A549 (cell line): ENCODE data around the gene PRKACG. TPM values are rescaled to one million over a fixed set of nuclear protein-coding genes. Genes with fewer than 3 reads are reported as not detected.

ENCODE experiments used
- ATAC-seq, 2 experiments: fragments of 200-7000 bp in 1 of 2; fragments of >200 bp in 1 of 2; cut with Nextera tagmentation in 1 of 2; cut with Tn5 transposase in 1 of 2; 3 replicates each; pipeline versions ENCODE4 v1.8.0 to v1.9.1; 2018 to 2020; ENCODE audit warnings: mild to moderate bottlenecking in 1 of 2, moderate library complexity in 1 of 2
- CTCF ChIA-PET: fragments of 300-600 bp; sonication (Branson Sonifier 250); formaldehyde crosslinking; extraction: SDS; loops from one replicate; lab custom pipeline; 2021; ENCODE audit warnings: antibody characterized with exemption, inconsistent platforms; lab: Yijun Ruan, JAX
- POLR2A ChIA-PET: fragments of 350-600 bp; formaldehyde crosslinking; extraction: SDS; loops from one replicate; lab custom pipeline; 2021; ENCODE audit warnings: antibody characterized with exemption, inconsistent platforms; lab: Yijun Ruan, JAX
- DNase-seq, 2 experiments: peaks; one replicate each; pipeline versions ENCODE4 v3.0.0 to v3.0.0-alpha.2; 2011 to 2016; ENCODE audit warnings: low read depth in 1 of 2, low spot score in 1 of 2
- FAIRE-seq: peaks from 2 replicates; lab custom pipeline; 2011; peaks lifted over from hg19 to GRCh38; lab: Jason Lieb, UNC
- H3K27ac ChIP-seq, 2 experiments: fragments of >200 bp; sonication (Bioruptor Twin); formaldehyde crosslinking; 3 replicates each; pipeline ENCODE4 v1.5.1; 2016 to 2017
- H3K4me1 ChIP-seq: fragments of >200 bp; sonication (Bioruptor Twin); formaldehyde crosslinking; 3 replicates; pipeline ENCODE4 v1.6.1; 2016
- H3K4me2 ChIP-seq: fragments of >200 bp; sonication (Bioruptor Twin); formaldehyde crosslinking; 3 replicates; pipeline ENCODE4 v1.6.1; 2016
- H3K4me3 ChIP-seq: fragments of >200 bp; sonication (Bioruptor Twin); formaldehyde crosslinking; 3 replicates; pipeline ENCODE4 v1.5.1; 2016
- H3K9me3 ChIP-seq: fragments of >200 bp; sonication (Bioruptor Twin); formaldehyde crosslinking; 3 replicates; pipeline ENCODE4 v1.6.1; 2016
- CHD2 ChIP-seq: fragments of 150-350 bp; IDR thresholded peaks from 2 replicates; pipeline ENCODE4 v1.6.1; 2014; ENCODE audit warnings: low read length; ENCODE audit not compliant: partially characterized antibody
- EP300 ChIP-seq, 2 experiments: fragments of >200 bp; sonication (Bioruptor Twin); formaldehyde crosslinking; IDR thresholded peaks; 2 replicates in 1 of 2; 3 replicates in 1 of 2; pipeline ENCODE4 v1.6.1; 2016 to 2017
- ESRRA ChIP-seq: fragments of 150-350 bp; IDR thresholded peaks from 2 replicates; pipeline ENCODE4 v1.6.1; 2014; ENCODE audit warnings: mild to moderate bottlenecking, low read length, borderline replicate concordance
- FOSL2 ChIP-seq, 2 experiments: fragments of 450-650 bp in 1 of 2; fragments of >200 bp in 1 of 2; sonication (Bioruptor Twin) in 1 of 2; formaldehyde crosslinking; IDR thresholded peaks; 2 replicates each; pipeline versions ENCODE4 v1.5.0 to v1.6.1; 2016 to 2020; ENCODE audit warnings: mild to moderate bottlenecking in 1 of 2, moderate library complexity in 1 of 2
- GATA3 ChIP-seq: IDR thresholded peaks from 2 replicates; pipeline ENCODE4 v1.6.1; 2012; ENCODE audit warnings: borderline replicate concordance
- HES2 ChIP-seq: fragments of >200 bp; sonication (Bioruptor Twin); formaldehyde crosslinking; IDR thresholded peaks from 2 replicates; pipeline ENCODE4 v1.6.1; 2016
- HEYL ChIP-seq: fragments of 250-450 bp; sonication (Bioruptor Pico); IDR thresholded peaks from 2 replicates; pipeline ENCODE4 v1.8.0; 2021; ENCODE audit warnings: mild to moderate bottlenecking, moderate library complexity
- HMGXB4 ChIP-seq: fragments of 250-450 bp; sonication (Bioruptor Pico); IDR thresholded peaks from 2 replicates; pipeline ENCODE4 v1.5.0; 2021; ENCODE audit warnings: mild to moderate bottlenecking, moderate library complexity, borderline replicate concordance
- HOXA7 ChIP-seq: fragments of 250-450 bp; sonication (Bioruptor Pico); IDR thresholded peaks from 2 replicates; pipeline ENCODE4 v1.5.0; 2020; ENCODE audit warnings: mild to moderate bottlenecking, moderate library complexity
- JUN ChIP-seq, 2 experiments: fragments of >200 bp; sonication (Bioruptor Twin); formaldehyde crosslinking; IDR thresholded peaks; 2 replicates in 1 of 2; 3 replicates in 1 of 2; pipeline ENCODE4 v1.6.1; 2016 to 2017
- JUNB ChIP-seq: fragments of >200 bp; sonication (Bioruptor Twin); formaldehyde crosslinking; IDR thresholded peaks from 2 replicates; pipeline ENCODE4 v1.6.1; 2016
- KDM1A ChIP-seq: fragments of 200-600 bp; sonication (generic); IDR thresholded peaks from 2 replicates; pipeline ENCODE4 v1.6.1; 2016; ENCODE audit warnings: low read depth, mild to moderate bottlenecking
- MAFK ChIP-seq: fragments of 450-650 bp; IDR thresholded peaks from 2 replicates; pipeline ENCODE4 v1.6.1; 2014; ENCODE audit not compliant: partially characterized antibody
- MAX ChIP-seq: IDR thresholded peaks from 2 replicates; pipeline ENCODE4 v1.6.1; 2012
- MYC ChIP-seq: IDR thresholded peaks from 2 replicates; pipeline ENCODE4 v1.6.1; 2012; ENCODE audit warnings: mild to moderate bottlenecking, inconsistent platforms, low read length, improper control_type of control experiment, borderline replicate concordance
- NPAS2 ChIP-seq: fragments of 250-450 bp; sonication (Bioruptor Pico); IDR thresholded peaks from 2 replicates; pipeline ENCODE4 v1.8.0; 2022; ENCODE audit warnings: mild to moderate bottlenecking, moderate library complexity, borderline replicate concordance
- PBX3 ChIP-seq: IDR thresholded peaks from 2 replicates; pipeline ENCODE4 v1.6.1; 2012
- PHF8 ChIP-seq: fragments of 200-600 bp; sonication (generic); IDR thresholded peaks from 2 replicates; pipeline ENCODE4 v1.6.1; 2016; ENCODE audit warnings: low read depth, mild to moderate bottlenecking, antibody characterized with exemption, moderate library complexity, borderline replicate concordance
- POLR2A ChIP-seq: IDR thresholded peaks from 2 replicates; pipeline ENCODE4 v1.6.1; 2012; ENCODE audit warnings: mild to moderate bottlenecking, low read length
- RAD21 ChIP-seq, 2 experiments: fragments of >200 bp in 1 of 2; sonication (Bioruptor Twin) in 1 of 2; formaldehyde crosslinking in 1 of 2; IDR thresholded peaks in 1 of 2; conservative IDR thresholded peaks in 1 of 2; 2 replicates in 1 of 2; 3 replicates in 1 of 2; pipeline ENCODE4 v1.6.1; 2012 to 2018; ENCODE audit warnings: inconsistent platforms in 1 of 2
- RARB ChIP-seq: fragments of 250-450 bp; sonication (Bioruptor Pico); IDR thresholded peaks from 2 replicates; pipeline ENCODE4 v1.8.0; 2021; ENCODE audit warnings: mild to moderate bottlenecking, moderate library complexity
- RCOR1 ChIP-seq: fragments of 150-350 bp; IDR thresholded peaks from 2 replicates; pipeline ENCODE4 v1.6.1; 2014; ENCODE audit warnings: antibody characterized with exemption, low read length, low read depth
- REST ChIP-seq: fragments of 200-600 bp; sonication (generic); IDR thresholded peaks from 2 replicates; pipeline ENCODE4 v1.6.1; 2016; ENCODE audit warnings: antibody characterized with exemption, mild to moderate bottlenecking, moderate library complexity
- SMC3 ChIP-seq: fragments of >200 bp; sonication (Bioruptor Twin); formaldehyde crosslinking; IDR thresholded peaks from 3 replicates; pipeline ENCODE4 v1.6.1; 2018; ENCODE audit warnings: inconsistent platforms
- TP53 ChIP-seq: fragments of 250-450 bp; sonication (Bioruptor Pico); IDR thresholded peaks from 2 replicates; pipeline ENCODE4 v1.5.0; 2021; ENCODE audit warnings: mild to moderate bottlenecking, moderate library complexity
- ZNF302 ChIP-seq: fragments of 250-450 bp; sonication (Bioruptor Pico); IDR thresholded peaks from 2 replicates; pipeline ENCODE4 v1.9.0; 2021; ENCODE audit warnings: inconsistent platforms, mild to moderate bottlenecking, moderate library complexity
- ZSCAN20 ChIP-seq: fragments of 250-450 bp; sonication (Bioruptor Pico); IDR thresholded peaks from 2 replicates; pipeline ENCODE4 v1.8.0; 2022; ENCODE audit warnings: mild to moderate bottlenecking, moderate library complexity
- WGBS: methylation state at CpG from one replicate; pipeline ENCODE4 v1.1.6; 2017; ENCODE audit errors: missing lambda C conversion rate; 5-methylcytosine and 5-hydroxymethylcytosine counted together
- polyA plus RNA-seq, 4 experiments: library from polyadenylated mRNA; depleted of rRNA in 3 of 4; stranded (reverse); fragments of >200 nt; fragmentation: RNase III in 1 of 4; extraction: RNeasy Plus Mini Kit Qiagen cat#74134 plus additional on column Dnase treatment in 1 of 4; gene quantifications; 2 replicates in 3 of 4; 3 replicates in 1 of 4; pipeline ENCODE4 v1.2.3, GENCODE V29; 2011 to 2017

PRKACG gene
- polyA plus RNA-seq, 2 of the 4 experiments (the other 2 are of a cell fraction): not detected

- no peak overlapping the region for H3K27ac ChIP-seq
- no peak for ATAC-seq
- ChIA-PET POLR2A (no interaction called here), CTCF (interaction anchor here (1.1 kb wide), 1 partner anchor 33 kb away, joined by 3 read pairs; no protein-coding TSS in a partner anchor)
- FAIRE-seq: no peak
- no peaks in the 10 kb centered on the region for H3K4me1 ChIP-seq
- 12% methylated on average over 3 of the region's 3 CpGs for WGBS
- no peak overlapping the region for H3K4me3 ChIP-seq
- no peaks in the 10 kb centered on the region for H3K9me3 ChIP-seq
- no peak overlapping the region for H3K4me2 ChIP-seq
- TF ChIP-seq GATA3: no peak
- TF ChIP-seq ZSCAN20: no peak
- no peak for TF ChIP-seq HMGXB4 (CRISPR knock-in tag)
- no peak for TF ChIP-seq POLR2A
- TF ChIP-seq KDM1A: no peak
- TF ChIP-seq CHD2: no peak
- TF ChIP-seq ZNF302 (CRISPR knock-in tag): no peak
- TF ChIP-seq RCOR1: no peak
- TF ChIP-seq FOSL2 (IDR thresholded peaks at IDR 0.05): no peak
- TF ChIP-seq FOSL2 (CRISPR knock-in tag; IDR thresholded peaks at IDR 0.05): no peak
- no peak for TF ChIP-seq PBX3
- no peak for TF ChIP-seq MAX
- TF ChIP-seq HEYL (CRISPR knock-in tag): no peak
- no peak for TF ChIP-seq MYC
- TF ChIP-seq, all 56 proteins: peak for 0
- no peak for DNase-seq
These were observed 49.1 kb downstream of the PRKACG start for GRCh38 chr9:68964765-68965164.

- Histone ChIP-seq H3K4me2 (no peak overlapping the region), H3K4me3 (no peak overlapping the region), H3K9me3 (no peaks in the 10 kb centered on the region), H3K4me1 (no peaks in the 10 kb centered on the region), H3K27ac (no peak overlapping the region)
- no peak for FAIRE-seq
- TF ChIP-seq MYC (no peak), HMGXB4 (CRISPR knock-in tag) (no peak), JUNB (no peak), TP53 (CRISPR knock-in tag) (no peak), RCOR1 (no peak), RAD21 (conservative IDR thresholded peaks at IDR 0.05 in 1 of 2, IDR thresholded peaks at IDR 0.05 in 1 of 2) (no peak), NPAS2 (CRISPR knock-in tag) (no peak), HES2 (no peak), REST (no peak), PHF8 (no peak), KDM1A (no peak), ZNF302 (CRISPR knock-in tag) (no peak), HOXA7 (CRISPR knock-in tag) (no peak), MAFK (no peak), SMC3 (no peak), ESRRA (no peak), EP300 (IDR thresholded peaks at IDR 0.05) (no peak), FOSL2 (IDR thresholded peaks at IDR 0.05) (no peak), FOSL2 (CRISPR knock-in tag; IDR thresholded peaks at IDR 0.05) (no peak), RARB (no peak), JUN (IDR thresholded peaks at IDR 0.05) (no peak)
- WGBS: 6% methylated on average over 3 of the region's 3 CpGs
- CTCF ChIA-PET: no interaction called here
- DNase-seq: no peak
- POLR2A ChIA-PET: no interaction called here
- no peak for ATAC-seq
These were observed 49.8 kb downstream of the PRKACG start for GRCh38 chr9:68964102-68964541.
